ENCODE measurements around the gene RPS10.
"Not testable (repeated sequence)": the region's sequence is repeated elsewhere in the genome, so short reads cannot be mapped to it uniquely, and the experiment has no call there.

The RPS10 gene

DNA sequence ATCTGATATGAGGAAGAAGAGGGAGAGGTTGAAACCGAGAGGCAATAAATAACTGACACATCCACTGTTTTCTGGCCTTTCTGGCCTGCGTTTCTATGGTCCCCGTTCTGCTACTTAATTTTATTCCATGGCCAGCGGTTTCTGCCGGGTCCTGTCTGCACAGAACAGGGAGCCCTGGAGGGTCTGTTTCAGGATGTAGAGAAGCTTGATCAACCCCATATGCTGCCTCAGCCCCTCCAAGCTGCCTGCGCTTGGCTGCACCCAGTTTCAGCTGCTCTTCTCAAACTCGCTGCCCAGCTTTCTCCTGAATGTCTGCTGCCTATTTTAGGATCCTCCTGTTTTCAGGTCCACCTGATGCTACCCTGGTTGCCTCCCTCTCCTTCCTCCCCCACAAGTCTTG lies 21.5 kb upstream of the RPS10 start:
- no peak for DNase-seq

DNA sequence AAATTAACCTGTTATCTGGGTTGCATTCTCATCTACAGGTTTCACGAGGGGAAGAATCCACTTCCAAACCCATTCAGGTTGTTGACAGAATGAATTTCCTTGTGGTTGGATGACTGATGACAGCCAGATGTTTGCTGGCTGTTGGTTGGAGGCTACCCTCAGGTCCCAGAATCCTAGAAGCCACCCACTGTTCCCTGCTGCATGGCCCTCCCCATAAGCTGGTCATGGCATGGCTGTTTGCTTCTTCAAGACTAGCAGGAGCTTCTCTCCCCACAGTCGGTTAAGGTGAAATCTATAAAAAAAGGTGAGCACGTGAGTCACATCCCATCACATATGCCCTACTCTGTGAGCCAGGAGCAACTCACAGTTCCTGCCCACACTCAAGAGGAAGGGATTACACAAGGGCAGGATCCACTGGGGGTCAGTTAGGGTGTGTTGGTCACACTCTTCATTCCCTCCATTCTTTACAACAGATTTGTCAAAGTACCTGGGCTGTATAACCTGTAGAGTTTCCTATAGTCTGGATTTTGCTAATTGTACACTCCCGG lies 19.5 kb upstream of the RPS10 start:
- DNase-seq: no peak

DNA sequence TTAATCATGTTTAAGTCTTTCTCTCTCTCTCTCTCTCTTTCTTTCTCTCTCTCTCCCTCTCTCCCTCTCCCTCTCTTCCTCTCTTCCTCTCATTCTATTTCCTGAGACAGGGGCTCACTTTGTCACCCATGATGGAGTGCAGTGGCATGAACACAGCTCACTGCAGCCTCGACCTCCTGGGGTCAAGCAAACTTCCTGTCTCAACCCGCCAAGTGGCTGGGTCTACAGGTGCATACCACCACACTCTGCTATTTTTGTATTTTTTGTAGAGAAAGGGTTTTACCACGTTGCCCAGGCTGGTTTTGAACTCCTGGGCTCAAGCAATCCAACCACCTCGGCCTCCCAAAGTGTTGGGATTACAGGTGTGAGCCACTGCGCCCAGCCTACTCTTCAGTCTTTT lies 15.7 kb upstream of the RPS10 start:
- no peak for DNase-seq

DNA sequence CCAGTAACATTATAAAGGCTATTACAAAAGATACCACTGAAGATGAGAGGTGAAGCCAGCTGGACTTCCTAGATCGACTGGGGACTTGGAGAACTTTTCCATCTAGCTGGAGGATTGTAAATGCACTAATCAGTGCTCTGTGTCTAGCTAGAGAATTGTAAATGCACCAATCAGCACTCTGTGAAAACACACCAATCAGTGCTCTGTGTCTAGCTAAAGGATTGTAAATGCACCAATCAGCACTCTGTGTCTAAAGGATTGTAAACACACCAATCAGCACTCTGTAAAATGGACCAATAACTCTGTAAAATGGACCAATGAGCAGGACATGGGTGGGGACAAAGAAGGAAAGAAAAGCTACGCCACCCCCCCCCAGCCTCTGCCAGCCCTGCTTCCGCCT lies 13.6 kb upstream of the RPS10 start:
- DNase-seq: no peak

DNA sequence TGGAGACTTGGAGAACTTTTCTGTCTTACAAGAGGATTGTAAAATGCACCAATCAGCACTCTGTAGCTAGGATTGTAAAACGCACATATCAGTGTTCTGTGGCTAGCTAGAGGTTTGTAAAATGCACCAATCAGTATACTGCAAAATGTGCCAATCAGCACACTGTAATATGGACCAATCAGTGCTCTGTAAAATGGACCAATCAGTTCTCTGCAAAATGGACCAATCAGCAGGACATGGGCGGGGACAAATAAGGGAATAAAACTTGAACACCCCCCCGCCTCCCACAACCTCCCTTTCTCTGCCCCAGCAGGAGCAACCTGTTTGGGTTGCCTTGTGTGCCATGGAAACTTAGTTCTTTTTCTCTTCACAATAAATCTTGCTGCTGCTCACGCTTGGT lies 12.8 kb upstream of the RPS10 start:
- no peak for DNase-seq

DNA sequence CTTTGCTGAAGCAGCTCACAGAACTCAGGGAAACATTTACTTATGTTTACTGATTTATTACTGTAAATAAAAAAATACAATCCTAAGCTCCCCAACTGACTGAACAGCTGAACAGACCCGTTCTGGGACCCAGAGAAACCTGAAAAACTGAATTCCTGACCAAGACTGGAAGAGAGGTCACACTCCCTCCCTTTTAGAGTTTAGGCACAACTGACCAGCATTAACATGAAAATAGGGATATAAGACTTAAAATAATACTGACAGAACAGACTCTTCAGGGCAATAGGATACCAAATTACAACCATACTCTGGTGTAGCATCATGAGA lies 11.7 kb upstream of the RPS10 start:
- DNase-seq: no peak

DNA sequence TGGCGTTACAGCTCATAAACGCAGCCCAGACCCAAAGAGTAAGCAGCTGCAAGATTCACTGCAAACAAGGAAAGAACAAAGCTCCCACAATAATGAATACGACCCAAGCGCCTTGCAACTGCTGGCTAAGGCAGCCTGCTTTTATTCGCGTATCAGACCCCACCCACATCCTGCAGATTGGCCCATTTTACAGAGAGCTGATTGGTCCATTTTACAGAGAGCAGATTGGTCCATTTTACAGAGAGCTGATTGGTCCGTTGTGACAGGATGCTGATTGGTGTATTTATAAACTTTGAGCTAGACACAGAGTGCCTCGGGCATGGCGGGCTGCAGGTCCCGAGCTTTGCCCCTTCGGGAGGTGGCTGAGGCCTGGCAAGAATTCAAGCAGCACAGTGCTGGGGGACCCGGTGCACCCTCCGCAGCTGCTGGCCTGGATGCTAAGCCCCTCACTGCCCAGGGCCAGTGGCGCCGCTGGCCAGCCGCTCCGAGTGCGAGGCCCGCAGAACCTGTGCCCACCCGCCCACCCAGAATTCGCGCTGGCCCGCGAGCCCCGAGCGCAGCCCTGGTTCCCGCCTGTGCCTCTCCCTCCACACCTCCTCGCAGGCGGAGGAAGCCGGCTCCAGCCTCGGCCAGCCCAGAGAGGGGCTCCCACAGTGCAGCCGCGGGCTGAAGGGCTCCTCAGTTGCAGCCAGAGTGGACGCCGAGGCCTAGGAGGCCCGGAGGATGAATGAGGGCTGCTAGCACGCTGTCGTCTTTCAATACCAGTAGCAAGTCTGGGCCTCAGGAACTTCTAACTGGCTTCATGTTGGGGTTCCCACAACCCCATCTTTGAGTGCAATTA lies 11.2 kb upstream of the RPS10 start:
- no peak for DNase-seq

DNA sequence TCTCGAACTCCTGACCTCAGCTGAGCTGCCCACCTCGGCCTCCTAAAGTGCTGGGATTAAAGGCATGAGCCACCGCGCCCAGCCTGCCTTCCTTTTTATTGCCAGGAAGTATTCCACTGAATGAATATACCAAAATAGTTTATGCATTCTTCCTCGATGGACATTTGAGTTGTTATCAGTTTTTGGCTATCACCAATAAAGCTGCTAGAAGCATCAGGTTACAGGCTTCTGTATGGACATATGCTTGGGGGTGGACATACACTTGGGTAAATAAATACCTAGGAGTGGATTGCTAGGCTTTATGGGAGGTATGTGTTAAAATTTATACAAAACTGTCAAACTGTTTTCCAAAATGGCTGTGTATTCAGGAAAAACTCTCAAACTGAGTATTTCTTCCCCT lies 10.0 kb upstream of the RPS10 start:
- DNase-seq: no peak

DNA sequence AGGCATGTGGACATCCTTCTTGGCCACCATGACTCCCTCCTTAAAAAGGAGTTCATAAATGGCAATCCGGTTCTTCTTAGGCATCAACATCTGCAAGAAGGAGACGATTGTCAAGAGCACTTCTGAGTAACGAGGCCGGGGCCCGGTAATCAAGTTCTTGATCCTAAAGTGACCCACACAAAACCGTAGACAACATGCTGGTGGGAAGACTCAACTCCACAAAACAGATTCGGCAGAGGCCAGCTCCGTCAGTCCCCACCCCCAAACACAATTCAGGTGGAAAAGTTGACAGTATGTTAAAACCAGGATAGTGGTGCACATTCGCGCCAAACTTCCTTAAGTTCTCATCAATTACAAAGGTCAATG lies 754 bp downstream of the RPS10 start:
- no peak for DNase-seq

DNA sequence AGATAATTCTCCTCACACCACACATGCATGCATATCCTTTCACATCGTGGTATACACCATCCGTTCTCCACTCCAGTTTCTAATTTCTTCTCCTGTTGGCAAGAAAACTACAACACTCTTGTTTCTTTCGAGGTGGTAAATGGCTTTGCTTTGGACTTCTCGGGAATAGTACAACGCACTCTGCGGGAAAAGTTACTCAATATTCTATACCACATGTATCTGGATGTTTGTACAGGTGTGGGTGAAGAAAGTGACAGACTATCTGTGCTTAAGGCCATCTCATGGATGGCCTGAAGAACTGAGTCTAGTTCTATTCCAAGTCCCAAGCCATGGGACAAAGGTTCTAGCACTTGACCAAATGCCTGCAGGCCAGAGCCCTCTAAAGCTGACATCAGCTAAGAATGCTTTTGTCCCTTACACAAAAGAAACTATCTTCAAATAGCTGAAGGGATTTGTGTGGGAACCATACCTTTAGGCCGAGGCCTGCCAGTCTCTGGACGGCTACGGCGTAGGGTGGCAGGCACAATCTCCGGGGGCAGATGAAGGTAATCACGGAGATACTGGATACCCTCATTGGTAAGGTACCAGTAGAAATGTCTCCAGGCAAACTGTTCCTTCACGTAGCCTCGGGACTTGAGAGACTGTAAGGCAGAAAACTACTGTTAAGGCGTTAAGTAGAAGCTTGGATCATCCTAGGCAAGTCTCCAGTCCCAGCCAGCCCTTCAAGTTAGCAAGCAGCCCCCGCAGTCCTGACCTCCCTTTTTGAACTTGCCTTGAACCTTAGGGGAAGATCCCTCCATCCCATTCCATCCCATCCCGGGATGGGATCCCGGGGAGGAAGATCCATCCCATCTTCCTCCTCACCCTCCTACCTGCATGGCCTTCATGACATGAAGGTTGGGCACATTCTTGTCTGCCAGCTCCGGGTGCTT lies 1.4 kb downstream of the RPS10 start:
- DNase-seq: no peak

DNA sequence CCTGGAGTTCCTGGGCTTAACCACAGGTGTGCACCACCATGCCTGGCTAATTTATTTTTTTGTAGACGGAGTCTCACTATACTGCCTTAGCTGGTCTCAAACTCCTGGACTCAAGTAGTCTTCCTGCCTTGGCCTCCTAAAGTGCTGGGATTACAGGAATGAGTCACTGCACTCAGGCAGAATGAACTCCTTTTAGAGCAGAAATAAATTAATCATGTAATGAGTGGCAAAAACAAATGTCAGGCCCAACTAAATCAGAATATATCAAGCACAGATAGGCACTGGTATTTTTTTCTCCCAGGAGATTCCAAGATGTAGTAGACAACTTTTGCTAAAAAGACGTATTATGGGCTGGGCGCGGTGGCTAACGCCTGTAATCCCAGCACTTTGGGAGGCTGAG lies 2.6 kb downstream of the RPS10 start:
- DNase-seq: no peak

DNA sequence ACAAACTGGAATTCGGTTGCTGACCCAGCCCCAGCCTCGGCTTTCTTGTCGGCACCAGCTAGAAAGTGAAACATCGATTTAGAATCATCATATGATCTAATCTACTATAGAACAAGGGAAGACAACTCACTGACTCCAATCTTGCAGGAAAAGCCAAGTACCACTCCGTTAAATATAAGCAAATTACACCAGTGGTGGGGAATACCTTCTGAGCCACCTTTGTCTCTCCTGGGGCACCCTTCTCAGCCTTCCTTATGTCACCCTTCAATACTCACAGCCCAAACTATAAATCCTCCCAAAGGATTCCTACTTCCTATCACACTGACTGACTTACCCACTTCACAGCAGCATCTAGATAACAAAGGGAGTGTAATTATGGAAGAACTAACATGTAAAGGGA lies 7.5 kb downstream of the RPS10 start:
- no peak for DNase-seq

DNA sequence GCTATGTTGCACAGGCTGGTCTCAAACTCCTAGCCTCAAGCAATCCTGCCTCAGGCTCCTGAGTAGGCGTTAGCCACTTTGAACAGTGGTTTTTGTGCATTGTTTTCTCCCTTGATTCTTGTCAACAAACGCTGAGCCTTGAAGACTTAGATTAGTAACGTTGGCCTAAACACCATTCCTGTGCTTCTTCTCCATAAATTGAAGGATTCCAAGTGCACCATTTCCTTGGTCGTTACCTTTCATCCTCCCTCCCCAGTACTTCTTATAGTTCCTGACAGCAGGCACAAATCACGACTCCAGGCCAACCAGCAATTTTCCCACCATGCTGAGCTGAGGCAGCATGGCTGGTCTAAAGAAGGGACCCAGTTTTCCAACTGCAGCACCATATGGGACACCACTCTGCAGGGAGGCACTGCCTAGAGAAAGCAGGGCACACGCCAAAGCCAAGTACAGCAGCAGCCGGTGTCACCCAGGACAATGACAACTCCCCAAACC lies 8.9 kb downstream of the RPS10 start:
- no peak for DNase-seq

DNA sequence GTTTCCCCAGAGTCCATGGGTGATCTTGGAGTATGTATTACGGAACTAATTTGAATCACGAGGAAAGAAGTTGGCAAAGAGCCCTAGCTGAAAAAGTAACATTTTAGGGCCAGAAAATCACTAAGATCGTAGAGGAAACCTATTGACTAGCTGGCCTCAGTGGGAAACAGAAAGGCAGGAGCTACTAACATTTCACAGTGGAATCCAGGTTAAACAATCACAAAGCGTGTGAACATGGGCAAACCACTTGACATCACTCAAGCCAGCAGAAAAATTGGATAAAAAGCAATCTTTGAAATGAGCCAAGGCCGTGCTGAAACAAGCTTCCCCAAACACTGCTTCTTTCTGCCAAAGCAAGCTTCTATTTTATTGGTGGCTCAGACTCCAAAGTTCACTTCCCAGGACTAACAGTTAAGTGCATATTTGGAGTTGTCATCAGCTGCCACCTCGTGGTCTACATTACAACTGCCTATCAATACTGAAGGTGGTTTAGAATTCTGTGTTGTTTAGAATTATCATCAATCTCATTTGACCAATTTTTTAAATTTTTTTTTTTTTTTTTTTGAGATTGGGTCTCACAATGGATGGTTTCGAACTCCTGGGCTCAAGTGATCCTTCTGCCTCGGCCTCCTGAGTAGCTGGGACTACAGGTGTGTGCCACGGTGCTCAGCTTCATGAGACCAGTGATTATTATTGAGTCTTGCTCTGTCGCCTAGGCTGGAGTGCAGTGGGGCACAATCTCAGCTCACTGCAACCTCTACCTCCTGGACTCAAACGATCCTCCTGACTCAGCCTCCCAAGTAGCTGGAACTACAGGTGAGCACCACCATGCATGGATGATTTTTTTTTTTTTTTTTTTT lies 10.6 kb downstream of the RPS10 start:
- peak; percentile 11 to 70 for DNase-seq

DNA sequence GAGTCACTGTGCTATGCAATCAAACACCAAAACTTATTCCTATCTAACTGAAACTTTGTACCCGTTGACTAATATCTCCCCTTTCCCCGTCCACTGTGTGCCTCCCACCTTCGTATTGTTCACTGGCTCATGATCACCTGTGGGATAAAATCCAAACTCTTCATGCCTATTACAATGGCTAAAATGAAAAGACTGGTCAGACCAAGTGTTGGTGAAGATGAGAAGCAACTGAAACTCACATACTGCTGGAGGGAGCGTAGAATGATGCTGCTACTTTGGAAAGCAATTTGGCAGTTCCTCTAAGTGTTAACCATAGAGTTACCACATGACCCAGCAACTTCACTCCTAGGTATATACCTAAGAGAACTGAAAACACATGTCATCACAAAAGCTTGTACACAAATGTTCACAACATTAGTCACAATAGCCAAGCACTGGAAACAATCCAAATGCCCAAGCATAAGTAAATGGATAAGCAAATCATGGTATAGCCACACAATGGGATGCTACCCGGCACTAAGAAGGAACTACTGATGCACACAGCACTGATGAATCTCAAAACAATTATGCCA lies 13.1 kb downstream of the RPS10 start:
- DNase-seq: no peak

DNA sequence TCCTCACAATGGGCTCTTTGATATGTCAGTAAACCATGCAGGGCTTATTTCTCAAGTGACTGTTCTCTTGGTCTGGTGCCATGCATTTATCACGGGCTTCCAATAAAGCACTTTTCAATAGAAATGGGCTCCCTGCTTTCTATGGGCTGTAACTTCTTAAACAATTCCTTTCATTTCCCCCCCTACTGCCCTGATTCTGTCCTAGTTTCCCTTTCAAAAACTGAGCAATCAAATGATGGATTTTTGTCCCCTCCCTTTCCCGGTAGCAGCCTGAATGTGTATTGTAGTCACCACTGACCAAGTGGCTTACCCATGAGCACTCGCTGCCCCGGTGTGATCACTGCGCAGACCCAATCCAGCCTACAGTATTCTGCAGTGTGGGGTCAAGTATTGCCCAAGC lies 13.9 kb downstream of the RPS10 start:
- no peak for DNase-seq

DNA sequence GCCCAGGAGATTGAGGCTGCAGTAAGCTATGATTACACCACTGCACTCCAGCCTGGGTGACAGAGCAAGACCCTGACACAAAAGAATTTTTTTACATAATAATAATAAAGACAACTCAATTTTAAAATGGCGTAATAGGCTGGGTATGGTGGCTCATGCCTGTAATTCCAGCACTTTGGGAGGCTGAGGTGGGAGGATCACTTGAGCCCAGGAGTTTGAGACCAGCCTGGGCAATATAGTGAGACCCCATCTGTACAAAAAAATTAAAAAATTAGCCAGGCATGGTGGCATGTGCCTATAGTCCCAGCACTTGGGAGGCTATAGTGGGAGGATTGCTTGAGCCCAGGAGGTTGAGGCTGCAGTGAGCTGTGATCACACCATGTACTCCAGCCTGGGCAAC lies 18.0 kb downstream of the RPS10 start:
- DNase-seq: not testable (repeated sequence)

DNA sequence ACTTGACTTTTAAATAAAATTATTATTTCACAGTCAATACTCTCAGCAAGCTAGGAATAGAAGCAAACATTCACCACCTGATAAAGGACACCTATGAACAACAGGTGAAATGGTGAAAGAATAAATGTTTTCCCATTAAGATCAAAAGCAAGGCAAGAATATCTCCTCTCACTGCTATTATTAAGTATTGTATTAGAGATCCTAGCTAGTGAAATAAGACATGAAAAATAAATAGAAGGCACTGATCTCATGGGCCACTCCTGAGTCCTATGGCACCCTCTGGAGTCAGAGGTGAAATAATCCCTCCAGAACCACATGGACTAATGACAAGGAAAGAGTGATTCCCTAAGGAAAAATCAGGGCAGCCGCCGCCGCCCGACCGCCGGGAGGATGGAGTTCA lies 29.4 kb downstream of the RPS10 start:
- no peak for DNase-seq

DNA sequence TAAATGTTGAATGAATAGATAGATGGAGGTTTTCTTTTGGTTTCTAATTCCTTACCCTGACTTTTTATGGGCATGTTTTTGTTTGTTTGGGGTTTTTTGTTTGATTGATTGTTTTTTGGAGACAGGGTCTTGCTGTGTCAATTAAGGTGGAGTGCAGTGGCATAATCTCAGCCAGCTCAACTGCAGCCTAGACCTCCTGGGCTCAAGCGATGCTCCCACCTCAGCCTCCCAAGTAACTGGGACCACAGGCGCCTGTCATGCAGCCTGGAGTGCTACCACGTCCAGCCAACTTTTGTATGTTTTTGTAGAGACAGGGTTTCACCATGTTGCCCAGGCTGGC lies 31.9 kb downstream of the RPS10 start:
- no peak for DNase-seq

DNA sequence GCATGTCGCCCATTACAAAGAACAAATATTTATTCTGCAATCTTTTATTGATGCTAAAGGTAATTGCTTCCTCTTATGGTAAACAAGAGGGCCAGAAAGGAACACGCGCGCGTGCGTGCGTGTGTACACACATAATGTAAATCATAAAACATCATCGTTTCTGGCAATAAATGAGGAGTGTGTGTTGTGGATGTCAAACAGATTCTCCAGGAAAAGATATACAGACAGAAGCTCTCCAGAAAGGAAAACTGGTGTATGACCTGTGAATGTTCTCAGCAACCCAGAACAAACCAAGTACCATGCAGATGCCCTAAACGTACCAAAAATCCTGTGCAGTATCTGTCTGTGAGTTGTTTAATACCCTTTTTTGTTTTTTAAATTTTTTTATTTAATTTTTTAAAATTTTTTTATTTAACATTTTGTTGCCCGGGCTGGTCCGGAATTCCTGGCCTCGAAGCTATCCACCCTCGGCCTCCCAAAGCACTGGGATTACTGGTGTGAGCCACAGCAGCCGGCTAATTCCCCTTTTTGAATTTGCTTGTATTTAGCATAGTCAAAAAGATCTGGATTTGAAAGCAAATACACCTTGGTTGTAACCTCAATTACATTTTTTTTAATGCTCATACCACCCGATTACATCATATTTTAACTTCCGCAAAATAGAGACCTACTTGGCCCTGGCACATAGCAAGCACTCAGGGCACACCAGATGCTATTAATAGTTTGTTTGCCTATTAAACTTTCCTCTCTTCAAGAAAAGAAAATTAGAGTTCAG lies 32.5 kb downstream of the RPS10 start:
- DNase-seq: no peak

DNA sequence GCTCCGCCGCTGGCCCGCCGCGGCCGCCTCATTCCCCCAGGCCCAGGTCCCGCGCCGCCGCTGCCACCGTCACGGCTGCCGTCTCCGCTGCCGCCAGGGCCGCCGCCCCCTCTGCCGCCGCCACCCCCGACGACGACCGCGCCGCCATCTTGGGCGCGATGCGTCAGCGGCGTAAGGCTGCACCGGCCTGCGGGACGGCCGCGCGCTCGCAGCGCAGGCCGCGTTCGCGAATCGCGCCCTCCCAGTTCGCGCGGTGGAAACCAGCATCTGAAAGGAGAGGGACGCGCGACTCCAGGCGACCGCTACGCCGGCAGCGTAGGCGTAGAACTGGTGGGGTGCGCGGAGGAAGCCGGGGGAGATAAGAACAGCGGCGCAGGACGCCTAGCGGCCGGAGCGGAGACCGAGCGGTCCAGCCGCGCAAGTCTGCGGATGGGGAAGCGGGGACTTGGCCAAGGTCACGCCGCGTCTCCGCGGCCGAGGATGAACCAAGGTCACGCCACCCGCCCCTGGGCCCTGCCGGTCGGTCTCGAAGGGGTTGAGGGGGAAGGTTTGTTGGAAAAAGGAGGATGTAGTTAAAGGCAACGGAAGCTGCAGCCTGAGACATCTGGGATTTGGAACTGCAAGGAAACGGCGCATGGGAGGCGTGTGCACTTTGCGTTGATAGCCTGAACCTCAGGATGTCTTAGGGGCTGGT lies 33.2 kb downstream of the RPS10 start, which contains the start of gene NUDT3:
Gene NUDT3, minus strand, starts transcription at position 173 of the 694 bp plus-strand sequence. CDS start 307 bp downstream, outside the sequence.
- peak; percentile 92 for DNase-seq
